ENCODE measurements around the gene MATK.

MATK gene, protein sequence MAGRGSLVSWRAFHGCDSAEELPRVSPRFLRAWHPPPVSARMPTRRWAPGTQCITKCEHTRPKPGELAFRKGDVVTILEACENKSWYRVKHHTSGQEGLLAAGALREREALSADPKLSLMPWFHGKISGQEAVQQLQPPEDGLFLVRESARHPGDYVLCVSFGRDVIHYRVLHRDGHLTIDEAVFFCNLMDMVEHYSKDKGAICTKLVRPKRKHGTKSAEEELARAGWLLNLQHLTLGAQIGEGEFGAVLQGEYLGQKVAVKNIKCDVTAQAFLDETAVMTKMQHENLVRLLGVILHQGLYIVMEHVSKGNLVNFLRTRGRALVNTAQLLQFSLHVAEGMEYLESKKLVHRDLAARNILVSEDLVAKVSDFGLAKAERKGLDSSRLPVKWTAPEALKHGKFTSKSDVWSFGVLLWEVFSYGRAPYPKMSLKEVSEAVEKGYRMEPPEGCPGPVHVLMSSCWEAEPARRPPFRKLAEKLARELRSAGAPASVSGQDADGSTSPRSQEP

DNA sequence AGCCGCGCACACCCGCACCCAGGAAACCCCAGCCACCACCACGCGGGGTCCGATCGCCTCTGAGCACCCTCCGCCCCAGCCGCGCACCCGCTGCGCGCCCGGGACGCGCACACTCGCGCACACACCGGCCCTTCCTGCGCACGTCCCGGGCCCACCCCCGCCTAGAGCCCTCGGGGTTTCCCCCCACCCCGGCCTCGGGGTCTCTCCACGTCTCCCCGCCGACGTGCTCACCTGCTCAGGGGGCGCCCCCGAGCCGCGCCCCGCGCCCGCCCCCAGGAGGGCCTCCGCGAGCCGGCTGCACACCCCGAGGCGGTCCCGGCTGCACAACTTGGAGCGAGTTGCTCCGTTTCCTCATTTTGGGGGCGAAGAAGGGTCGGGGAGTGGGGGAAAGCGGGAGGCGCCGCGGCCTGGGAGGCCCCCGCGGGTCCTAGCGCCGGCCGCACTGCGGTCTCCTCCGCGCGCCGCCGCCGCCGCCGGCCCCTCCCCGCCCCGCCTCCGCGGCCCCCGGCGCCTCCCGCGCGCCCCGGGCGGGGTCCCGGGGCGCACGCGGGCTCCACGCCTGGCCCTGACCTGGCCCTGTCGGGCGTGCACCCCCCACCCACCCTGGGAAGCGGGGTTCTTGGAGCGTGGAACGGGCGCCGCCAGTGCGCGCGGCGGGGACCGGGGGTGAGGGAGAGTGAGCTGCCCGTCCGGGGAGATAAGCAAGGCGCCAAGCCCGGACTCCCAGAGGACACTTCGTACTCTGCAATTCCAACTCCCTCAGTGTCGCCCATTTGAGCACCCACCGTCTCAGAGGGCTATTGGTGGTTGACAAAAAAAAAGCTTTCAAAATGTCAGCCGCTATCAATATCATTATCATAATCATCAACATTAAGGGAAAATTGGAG is at the start of gene MATK:
TSS of gene MATK (minus strand) at position 444 of the 887 bp plus-strand sequence. CDS start 1,246 bp downstream, outside the sequence.
- H3K36me3 Mint-ChIP-seq (ENCODE audit: low read depth) = peaks cover 15% of the 10 kb centered on the region
- peaks cover 17% of the 10 kb centered on the region for H3K9me3 Mint-ChIP-seq
- H3K4me1 Mint-ChIP-seq (ENCODE audit: low read depth) = peaks cover 4% of the 10 kb centered on the region
- DNase-seq (ENCODE audit: low spot score) = no peak
- H3K27me3 Mint-ChIP-seq (ENCODE audit: low read depth) = peaks cover 10% of the 10 kb centered on the region
- H3K4me3 Mint-ChIP-seq = peak within 1 kb of the TSS; percentile 78
- no peak within 1 kb of the TSS for H3K27ac Mint-ChIP-seq

DNA sequence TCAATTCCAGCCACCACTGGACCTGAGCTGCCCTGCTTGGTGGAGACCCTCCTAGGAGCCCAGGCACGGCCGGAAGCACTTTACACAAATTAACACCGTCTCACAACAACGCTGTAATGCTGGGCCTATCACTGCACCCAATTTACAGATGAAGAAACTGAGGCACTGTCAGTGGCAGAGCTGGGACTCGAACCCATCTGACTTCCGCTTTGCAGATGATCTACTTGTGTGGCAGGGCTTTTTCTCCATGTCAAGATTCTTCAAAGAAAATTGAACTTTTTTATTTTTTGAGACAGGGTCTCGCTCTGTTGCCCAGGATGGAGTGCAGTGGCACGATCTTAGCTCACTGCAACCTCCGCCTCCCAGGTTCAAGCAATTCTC is 48.9 kb upstream of the MATK start:
- H3K27ac Mint-ChIP-seq = no peak overlapping the region
- H3K4me1 Mint-ChIP-seq (ENCODE audit: low read depth) = no peaks in the 10 kb centered on the region
- H3K36me3 Mint-ChIP-seq (ENCODE audit: low read depth) = no peaks in the 10 kb centered on the region
- no peak for DNase-seq (ENCODE audit: low spot score)
- H3K4me3 Mint-ChIP-seq = no peak overlapping the region
- H3K27me3 Mint-ChIP-seq (ENCODE audit: low read depth) = no peaks in the 10 kb centered on the region
- peaks cover 5% of the 10 kb centered on the region for H3K9me3 Mint-ChIP-seq

DNA sequence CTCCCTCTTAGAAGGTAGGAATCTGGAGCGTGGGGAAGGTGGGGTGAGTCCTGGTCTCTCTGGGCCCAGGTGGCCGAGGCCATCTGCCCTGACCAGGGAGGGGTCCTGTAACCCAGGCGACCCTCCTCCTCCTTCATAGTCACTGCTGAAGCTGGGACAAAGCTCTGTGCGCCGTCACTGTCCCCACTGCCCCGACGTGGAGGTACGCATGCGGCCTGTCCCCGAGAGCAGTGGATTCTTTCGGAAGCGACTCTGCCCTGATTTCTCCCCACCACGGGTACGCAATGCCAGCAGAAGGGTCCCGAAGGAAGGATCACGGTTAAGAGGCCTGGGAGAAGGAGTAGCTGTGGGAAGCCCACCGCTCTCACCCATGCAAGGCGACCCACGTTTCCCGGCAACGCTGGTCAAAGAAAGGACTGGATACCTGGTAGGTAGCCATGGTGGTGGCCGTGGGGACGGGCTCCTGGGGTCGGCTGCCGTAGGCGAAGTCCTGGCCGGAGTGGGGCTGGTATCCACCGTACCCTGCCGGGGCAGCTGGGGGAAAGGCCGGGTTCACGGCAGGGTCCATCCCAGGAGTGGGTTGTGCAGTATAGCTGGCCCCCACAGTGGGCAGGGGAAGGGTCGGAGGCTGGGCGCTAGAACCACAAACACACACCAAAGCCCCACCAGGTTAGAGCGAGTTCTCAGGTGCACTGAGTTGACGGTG is 48.3 kb upstream of the MATK start:
- Mint-ChIP-seq H3K36me3 (ENCODE audit: low read depth) (no peaks in the 10 kb centered on the region), H3K4me3 (no peak overlapping the region), H3K27me3 (ENCODE audit: low read depth) (no peaks in the 10 kb centered on the region), H3K9me3 (peaks cover 5% of the 10 kb centered on the region), H3K27ac (no peak overlapping the region), H3K4me1 (ENCODE audit: low read depth) (no peaks in the 10 kb centered on the region)
- DNase-seq (ENCODE audit: low spot score) = no peak

DNA sequence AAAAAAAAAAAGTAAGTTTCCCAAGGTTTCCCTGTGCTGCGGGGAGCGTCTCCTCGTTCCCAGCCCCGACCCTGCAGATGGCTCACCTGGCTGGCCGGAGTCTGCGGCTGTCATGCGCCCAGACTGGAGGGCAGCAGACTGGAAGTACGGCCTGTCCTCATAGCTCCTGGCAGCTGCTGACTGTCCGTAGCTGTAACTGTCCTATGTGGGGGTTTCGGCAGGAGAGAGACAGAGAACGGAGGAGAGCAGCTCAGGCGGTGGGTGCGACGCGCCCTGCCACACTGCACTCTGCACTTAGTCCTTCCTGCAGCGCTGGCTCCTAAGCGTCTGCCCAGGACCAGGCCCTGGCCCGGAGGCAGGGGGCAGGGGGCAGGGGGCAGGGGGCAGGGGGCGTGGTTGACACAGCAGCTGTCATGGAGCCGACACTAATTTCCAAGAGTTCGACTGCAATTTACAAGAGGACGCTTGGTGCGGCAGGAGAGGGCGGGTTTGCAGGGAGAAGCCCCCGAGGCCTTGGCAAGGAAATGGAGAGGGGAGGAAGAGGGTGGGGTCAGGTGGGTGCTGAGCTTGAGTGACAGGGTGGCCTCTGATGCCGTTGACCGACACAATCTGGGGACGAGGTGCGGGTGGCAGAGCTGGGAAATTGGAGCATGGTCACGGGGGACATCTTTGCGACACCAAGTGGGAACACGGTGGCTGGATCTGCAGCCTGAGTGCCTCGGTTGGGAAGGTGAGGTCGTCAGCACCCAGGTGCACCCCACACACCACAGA is 47.6 kb upstream of the MATK start:
- Mint-ChIP-seq H3K9me3 (peaks cover 5% of the 10 kb centered on the region), H3K4me1 (ENCODE audit: low read depth) (no peaks in the 10 kb centered on the region), H3K27me3 (ENCODE audit: low read depth) (no peaks in the 10 kb centered on the region), H3K27ac (no peak overlapping the region), H3K36me3 (ENCODE audit: low read depth) (no peaks in the 10 kb centered on the region), H3K4me3 (no peak overlapping the region)
- no peak for DNase-seq (ENCODE audit: low spot score)

DNA sequence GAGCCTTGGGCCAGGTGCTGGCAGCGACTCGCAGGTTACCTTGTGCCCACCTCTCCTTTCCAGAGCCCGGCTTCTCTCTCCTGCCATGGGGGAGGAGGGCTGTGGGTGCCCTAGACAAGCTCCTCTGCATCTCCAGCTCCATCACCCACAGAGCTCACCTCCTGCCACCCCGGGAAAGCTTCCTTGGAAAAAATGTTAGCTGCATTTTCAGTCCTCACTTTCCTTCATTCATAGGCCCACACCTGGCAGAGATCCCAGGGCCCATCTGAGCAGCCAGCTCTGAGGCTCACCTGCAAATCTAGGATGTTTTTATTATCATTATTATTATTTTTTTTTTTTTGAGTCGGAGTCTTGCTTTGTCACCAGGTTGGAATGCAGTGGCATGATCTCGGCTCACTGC is 45.8 kb upstream of the MATK start:
- H3K27ac Mint-ChIP-seq = no peak overlapping the region
- H3K4me1 Mint-ChIP-seq (ENCODE audit: low read depth) = no peaks in the 10 kb centered on the region
- H3K27me3 Mint-ChIP-seq (ENCODE audit: low read depth) = no peaks in the 10 kb centered on the region
- no peak overlapping the region for H3K4me3 Mint-ChIP-seq
- no peaks in the 10 kb centered on the region for H3K36me3 Mint-ChIP-seq (ENCODE audit: low read depth)
- H3K9me3 Mint-ChIP-seq = no peaks in the 10 kb centered on the region
- DNase-seq (ENCODE audit: low spot score) = no peak

DNA sequence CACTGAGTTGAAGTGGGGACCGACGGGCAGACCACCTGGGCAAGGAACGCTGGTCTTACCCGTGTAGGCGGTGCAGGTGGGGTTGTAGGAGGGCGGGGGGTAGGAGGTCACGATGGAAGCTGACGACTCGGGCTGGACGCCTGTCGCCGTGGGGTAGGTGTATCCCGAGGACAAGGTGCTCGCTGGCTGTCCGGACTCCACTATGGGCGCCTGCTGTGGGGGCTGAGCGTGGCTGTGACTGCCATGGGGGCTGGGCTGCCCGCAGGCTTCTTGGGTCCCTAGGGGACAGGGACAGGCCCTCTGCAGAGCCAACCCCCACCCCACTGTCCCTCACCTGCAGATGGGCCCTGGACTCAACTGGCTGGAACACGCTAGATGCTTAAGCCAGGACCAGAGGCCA is 45.4 kb upstream of the MATK start:
- no peaks in the 10 kb centered on the region for H3K36me3 Mint-ChIP-seq (ENCODE audit: low read depth)
- DNase-seq (ENCODE audit: low spot score) = no peak
- H3K27ac Mint-ChIP-seq = no peak overlapping the region
- no peak overlapping the region for H3K4me3 Mint-ChIP-seq
- no peaks in the 10 kb centered on the region for H3K4me1 Mint-ChIP-seq (ENCODE audit: low read depth)
- H3K27me3 Mint-ChIP-seq (ENCODE audit: low read depth) = no peaks in the 10 kb centered on the region
- no peaks in the 10 kb centered on the region for H3K9me3 Mint-ChIP-seq

DNA sequence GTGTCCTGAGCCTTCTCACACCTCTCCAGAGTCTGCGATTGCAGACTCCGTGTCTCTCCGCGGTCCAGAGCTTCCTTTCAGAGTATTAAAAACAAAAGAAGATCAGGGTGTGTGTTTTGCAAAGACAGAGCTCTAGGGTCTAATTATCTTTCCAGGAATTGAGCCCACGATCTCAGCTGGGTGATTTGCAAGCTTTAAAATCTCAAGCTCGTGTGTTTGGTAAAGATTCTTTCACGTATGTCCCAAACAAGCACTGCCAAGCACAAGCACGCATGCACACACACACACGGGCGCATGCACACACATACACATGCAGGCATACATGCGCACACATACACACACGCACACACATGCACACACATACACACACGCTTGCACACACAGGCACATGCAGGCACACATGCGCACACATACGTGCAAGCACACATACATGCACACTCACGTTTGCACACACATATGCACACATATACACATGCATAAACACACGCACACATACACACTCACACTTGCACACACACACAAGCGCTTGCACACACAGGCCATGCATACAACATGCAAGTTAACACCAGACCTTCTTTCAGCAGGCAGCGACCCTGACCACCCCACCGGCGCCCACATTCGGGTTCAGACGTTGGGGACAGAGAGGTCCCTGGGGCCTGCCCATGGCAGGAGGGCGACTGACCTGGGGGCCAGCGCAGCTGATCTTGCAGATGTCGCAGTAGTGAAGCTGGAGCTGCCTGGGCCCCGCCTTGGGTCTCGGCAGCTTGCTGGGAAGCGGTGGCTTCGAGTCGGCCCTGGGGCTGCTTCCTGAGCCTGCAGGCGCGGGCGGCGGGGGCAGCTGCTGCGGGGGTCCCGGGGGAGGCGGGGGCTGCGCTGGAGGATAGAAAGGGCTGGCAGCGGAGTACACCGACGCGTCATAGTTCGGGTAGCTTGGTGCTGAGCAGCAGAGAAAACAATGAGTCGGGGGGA is 44.7 kb upstream of the MATK start:
- Mint-ChIP-seq H3K27me3 (ENCODE audit: low read depth) (no peaks in the 10 kb centered on the region), H3K4me1 (ENCODE audit: low read depth) (no peaks in the 10 kb centered on the region), H3K36me3 (ENCODE audit: low read depth) (no peaks in the 10 kb centered on the region), H3K9me3 (no peaks in the 10 kb centered on the region), H3K27ac (no peak overlapping the region), H3K4me3 (no peak overlapping the region)
- no peak for DNase-seq (ENCODE audit: low spot score)

DNA sequence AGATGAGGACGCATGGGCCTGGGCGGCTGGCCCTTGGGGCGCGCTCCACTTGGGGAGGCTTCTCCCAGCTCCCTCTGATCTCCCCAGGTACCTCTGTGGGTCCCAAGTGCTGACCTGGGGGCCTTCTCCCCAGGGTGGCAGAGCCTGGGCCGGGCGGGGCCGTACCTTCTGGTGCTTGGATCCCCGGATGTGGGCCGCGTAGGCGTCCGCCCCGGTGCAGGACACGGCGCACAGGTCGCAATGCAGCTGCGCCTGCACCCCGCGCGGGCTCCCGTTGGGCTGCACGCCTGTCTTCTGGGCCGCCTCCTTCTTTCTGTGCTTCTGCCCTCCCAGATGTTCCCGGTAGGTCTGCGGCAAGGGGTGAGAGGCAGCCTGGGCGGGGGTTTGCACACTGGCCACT is 41.1 kb upstream of the MATK start:
- H3K4me1 Mint-ChIP-seq (ENCODE audit: low read depth) = no peaks in the 10 kb centered on the region
- no peaks in the 10 kb centered on the region for H3K36me3 Mint-ChIP-seq (ENCODE audit: low read depth)
- no peak overlapping the region for H3K27ac Mint-ChIP-seq
- no peaks in the 10 kb centered on the region for H3K27me3 Mint-ChIP-seq (ENCODE audit: low read depth)
- H3K4me3 Mint-ChIP-seq = no peak overlapping the region
- no peak for DNase-seq (ENCODE audit: low spot score)
- H3K9me3 Mint-ChIP-seq = no peaks in the 10 kb centered on the region

DNA sequence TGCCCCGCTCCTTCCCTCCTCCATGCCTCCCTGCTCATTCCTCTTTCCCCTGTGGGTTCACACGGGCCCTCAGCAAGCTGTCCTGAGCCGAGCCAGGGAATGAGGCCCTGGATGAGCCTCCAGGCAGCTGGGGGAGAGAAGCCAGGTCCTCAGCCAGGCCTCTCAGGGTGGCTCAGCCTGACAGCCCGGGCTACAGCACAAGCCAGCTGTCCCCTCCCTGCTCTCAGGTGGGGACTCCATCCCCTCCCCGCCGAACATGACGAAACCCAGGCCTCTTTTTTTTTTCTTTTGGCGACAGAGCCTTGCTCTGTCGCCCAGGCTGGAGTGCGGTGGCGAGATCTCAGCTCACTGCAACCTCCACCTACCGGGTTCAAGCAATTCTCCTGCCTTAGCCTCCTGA is 40.0 kb upstream of the MATK start:
- H3K27ac Mint-ChIP-seq = no peak overlapping the region
- H3K4me1 Mint-ChIP-seq (ENCODE audit: low read depth) = peaks cover 5% of the 10 kb centered on the region
- H3K36me3 Mint-ChIP-seq (ENCODE audit: low read depth) = no peaks in the 10 kb centered on the region
- H3K27me3 Mint-ChIP-seq (ENCODE audit: low read depth) = no peaks in the 10 kb centered on the region
- H3K4me3 Mint-ChIP-seq = no peak overlapping the region
- DNase-seq (ENCODE audit: low spot score) = no peak
- H3K9me3 Mint-ChIP-seq = no peaks in the 10 kb centered on the region

DNA sequence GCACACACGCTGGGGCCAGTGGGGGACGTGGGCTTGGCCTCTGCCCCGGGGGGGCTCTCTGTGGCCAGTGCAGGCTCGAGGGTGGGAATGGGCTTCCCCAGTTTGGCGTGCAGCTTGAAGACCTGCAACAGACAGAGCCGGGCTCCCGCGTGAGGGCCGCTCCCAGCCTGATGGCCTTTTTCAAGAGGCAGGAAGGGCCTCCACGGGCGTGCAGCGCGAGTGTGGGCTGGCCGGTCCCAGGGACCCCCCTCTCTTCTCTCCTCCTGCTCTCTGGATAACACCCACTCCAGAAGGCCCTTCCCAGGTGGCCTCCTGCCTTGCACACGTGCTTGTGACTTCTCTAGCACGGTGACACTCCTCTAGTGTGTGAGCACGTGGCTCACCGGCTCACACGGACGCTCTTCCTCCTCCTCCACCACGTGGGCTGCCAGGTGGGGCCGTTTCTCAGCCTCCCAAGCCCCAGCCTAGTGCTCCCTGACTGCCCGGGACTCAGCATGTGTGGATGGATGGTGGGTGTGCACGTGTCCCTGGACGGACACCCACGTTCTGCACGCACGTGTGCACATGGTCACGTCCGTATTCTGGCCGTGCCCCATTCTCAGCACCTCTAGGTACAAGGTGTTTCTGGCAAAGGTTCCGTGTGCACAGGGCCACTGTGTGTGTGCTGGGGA is 39.2 kb upstream of the MATK start:
- no peak for DNase-seq (ENCODE audit: low spot score)
- peaks cover 5% of the 10 kb centered on the region for H3K4me1 Mint-ChIP-seq (ENCODE audit: low read depth)
- no peaks in the 10 kb centered on the region for H3K36me3 Mint-ChIP-seq (ENCODE audit: low read depth)
- H3K27me3 Mint-ChIP-seq (ENCODE audit: low read depth) = no peaks in the 10 kb centered on the region
- H3K4me3 Mint-ChIP-seq = no peak overlapping the region
- H3K9me3 Mint-ChIP-seq = no peaks in the 10 kb centered on the region
- H3K27ac Mint-ChIP-seq = no peak overlapping the region

DNA sequence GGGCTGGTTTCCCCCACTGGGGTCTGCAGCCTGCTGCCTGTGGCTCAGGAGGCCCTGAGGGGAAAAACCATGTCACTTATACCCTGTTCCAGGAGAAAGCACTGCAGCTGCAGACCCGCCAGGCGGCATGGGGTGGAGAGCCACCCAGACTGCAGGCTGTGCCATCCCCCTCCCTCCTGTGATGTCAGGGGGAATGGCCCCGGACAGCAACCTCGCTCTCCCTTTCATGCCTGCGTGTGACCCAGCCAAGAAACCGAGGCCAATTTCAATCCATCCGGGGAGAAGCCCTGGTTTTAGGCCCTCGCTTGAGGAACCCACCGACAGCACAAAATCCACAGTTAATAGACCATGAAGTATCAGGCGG is 37.2 kb upstream of the MATK start:
- H3K9me3 Mint-ChIP-seq = no peaks in the 10 kb centered on the region
- H3K4me3 Mint-ChIP-seq = no peak overlapping the region
- H3K27ac Mint-ChIP-seq = no peak overlapping the region
- peaks cover 8% of the 10 kb centered on the region for H3K4me1 Mint-ChIP-seq (ENCODE audit: low read depth)
- H3K36me3 Mint-ChIP-seq (ENCODE audit: low read depth) = no peaks in the 10 kb centered on the region
- no peaks in the 10 kb centered on the region for H3K27me3 Mint-ChIP-seq (ENCODE audit: low read depth)
- DNase-seq (ENCODE audit: low spot score) = no peak

DNA sequence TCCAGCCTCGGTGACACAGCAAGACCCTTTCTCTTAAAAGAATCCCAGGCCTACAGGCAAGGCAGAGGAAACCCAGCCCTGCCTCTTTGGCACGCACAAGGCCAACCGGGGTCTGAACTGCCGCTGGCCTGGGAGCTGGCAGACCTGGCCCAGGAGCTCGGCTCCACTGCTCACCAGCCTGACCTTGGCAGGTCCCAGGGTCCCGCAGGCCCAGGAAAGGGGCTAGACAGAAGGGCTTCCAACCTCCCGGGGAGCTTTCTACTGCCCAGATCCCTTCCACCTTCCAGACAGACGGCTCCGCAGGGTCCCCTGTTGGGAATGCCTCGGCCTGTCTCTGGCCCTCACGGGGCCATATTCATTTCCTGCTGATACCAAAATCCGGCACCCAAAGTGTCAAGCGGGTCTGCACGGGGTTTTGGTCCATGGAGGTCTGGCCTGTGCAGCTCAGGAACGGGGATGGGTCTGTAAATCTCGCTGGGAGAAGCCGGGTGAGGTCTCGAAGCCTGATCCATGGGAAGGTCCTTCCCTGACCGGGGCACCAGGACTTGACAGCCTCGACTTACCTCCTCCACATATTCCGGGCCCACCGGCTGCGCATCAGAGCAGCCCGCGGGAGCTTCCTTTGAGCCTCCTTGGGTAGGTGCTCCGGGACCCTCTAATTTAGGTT is 36.6 kb upstream of the MATK start:
- Mint-ChIP-seq H3K27ac (no peak overlapping the region), H3K36me3 (ENCODE audit: low read depth) (no peaks in the 10 kb centered on the region), H3K4me1 (ENCODE audit: low read depth) (peaks cover 12% of the 10 kb centered on the region), H3K9me3 (no peaks in the 10 kb centered on the region), H3K4me3 (no peak overlapping the region), H3K27me3 (ENCODE audit: low read depth) (no peaks in the 10 kb centered on the region)
- DNase-seq (ENCODE audit: low spot score) = no peak
